Thyroid gland (tissue), 4 donors: ENCODE data around the gene ABHD4.

Experiments used
- POLR2A ChIP-seq, 2 donors: fragments of 450-650 bp; IDR thresholded peaks; one replicate each; pipeline ENCODE4 v1.6.1; 2017; ENCODE audit warnings: antibody characterized with exemption in 2 of 2, mild to moderate bottlenecking in 2 of 2, moderate library complexity in 1 of 2
- TF ChIP-seq, protein P1 (sequence below), 6 experiments: fragments of 200-600 bp in 3 of 6; fragments of 450-650 bp in 3 of 6; sonication (generic) in 3 of 6; IDR thresholded peaks; one replicate each; pipeline ENCODE4 v1.5.1; 2016 to 2019; ENCODE audit warnings: antibody characterized with exemption in 6 of 6, mild to moderate bottlenecking in 2 of 6, inconsistent platforms in 1 of 6, moderate library complexity in 1 of 6

DNA sequence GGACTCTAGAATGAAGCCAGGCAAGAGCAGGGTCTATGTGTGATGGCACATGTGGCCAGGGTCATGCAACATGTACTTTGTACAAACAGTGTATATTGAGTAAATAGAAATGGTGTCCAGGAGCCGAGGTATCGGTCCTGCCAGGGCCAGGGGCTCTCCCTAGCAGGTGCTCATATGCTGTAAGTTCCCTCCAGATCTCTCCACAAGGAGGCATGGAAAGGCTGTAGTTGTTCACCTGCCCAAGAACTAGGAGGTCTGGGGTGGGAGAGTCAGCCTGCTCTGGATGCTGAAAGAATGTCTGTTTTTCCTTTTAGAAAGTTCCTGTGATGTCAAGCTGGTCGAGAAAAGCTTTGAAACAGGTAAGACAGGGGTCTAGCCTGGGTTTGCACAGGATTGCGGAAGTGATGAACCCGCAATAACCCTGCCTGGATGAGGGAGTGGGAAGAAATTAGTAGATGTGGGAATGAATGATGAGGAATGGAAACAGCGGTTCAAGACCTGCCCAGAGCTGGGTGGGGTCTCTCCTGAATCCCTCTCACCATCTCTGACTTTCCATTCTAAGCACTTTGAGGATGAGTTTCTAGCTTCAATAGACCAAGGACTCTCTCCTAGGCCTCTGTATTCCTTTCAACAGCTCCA lies 48.7 kb upstream of the ABHD4 start:
- TF ChIP-seq, protein P1, sequence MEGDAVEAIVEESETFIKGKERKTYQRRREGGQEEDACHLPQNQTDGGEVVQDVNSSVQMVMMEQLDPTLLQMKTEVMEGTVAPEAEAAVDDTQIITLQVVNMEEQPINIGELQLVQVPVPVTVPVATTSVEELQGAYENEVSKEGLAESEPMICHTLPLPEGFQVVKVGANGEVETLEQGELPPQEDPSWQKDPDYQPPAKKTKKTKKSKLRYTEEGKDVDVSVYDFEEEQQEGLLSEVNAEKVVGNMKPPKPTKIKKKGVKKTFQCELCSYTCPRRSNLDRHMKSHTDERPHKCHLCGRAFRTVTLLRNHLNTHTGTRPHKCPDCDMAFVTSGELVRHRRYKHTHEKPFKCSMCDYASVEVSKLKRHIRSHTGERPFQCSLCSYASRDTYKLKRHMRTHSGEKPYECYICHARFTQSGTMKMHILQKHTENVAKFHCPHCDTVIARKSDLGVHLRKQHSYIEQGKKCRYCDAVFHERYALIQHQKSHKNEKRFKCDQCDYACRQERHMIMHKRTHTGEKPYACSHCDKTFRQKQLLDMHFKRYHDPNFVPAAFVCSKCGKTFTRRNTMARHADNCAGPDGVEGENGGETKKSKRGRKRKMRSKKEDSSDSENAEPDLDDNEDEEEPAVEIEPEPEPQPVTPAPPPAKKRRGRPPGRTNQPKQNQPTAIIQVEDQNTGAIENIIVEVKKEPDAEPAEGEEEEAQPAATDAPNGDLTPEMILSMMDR (IDR thresholded peaks at IDR 0.05): no peak
- TF ChIP-seq POLR2A (IDR thresholded peaks at IDR 0.05): no peak
